Measurements from ENCODE around the gene CRAMP1. TPM values are rescaled to one million over a fixed set of nuclear protein-coding genes. Genes with fewer than 3 reads are reported as not detected.

The CRAMP1 gene
- total and polyA plus RNA-seq, 2 of the 8 experiments (the other 6 are each of a cell fraction or from before 2014, with no cell fraction given), result 19.2 to 23.2 TPM

DNA sequence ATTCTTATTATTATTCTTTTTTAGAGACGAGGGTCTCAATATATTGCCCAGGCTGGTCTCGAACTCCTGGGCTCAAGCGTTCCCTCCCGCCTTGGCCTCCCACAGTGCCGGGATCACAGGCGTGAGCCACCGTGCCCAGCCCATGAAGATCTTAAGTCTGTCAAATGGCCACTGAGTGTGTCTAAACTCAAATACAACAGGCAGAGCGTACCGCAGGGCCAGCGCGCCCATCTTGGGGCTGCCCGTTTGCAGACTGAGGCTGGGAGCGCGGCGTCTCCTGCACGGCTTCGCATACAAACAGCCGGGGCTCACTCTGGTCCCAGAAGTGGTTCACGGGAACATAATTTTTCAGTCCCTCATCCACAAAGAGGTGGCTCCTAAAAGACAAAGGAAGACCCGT lies 48.4 kb upstream of the CRAMP1 start:
- TF ChIP-seq, protein P1, sequence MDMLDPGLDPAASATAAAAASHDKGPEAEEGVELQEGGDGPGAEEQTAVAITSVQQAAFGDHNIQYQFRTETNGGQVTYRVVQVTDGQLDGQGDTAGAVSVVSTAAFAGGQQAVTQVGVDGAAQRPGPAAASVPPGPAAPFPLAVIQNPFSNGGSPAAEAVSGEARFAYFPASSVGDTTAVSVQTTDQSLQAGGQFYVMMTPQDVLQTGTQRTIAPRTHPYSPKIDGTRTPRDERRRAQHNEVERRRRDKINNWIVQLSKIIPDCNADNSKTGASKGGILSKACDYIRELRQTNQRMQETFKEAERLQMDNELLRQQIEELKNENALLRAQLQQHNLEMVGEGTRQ (IDR thresholded peaks at IDR 0.05; ENCODE audit: low read length), result no peak
- TF ChIP-seq, protein P2, sequence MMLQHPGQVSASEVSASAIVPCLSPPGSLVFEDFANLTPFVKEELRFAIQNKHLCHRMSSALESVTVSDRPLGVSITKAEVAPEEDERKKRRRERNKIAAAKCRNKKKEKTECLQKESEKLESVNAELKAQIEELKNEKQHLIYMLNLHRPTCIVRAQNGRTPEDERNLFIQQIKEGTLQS (IDR thresholded peaks at IDR 0.05; ENCODE audit: insufficient read depth, low read depth, low read length), result no peak
- TF ChIP-seq EZH2 (IDR thresholded peaks at IDR 0.05; ENCODE audit: low read depth, low read length, severe bottlenecking) (no peak), BACH1 (IDR thresholded peaks at IDR 0.05; ENCODE audit: low read length) (no peak), NANOG (IDR thresholded peaks at IDR 0.05; ENCODE audit: insufficient read depth, low read depth, low read length, poor library complexity, severe bottlenecking) (no peak), HDAC2 (IDR thresholded peaks at IDR 0.05; ENCODE audit: borderline replicate concordance in 1 of 2, low read depth in 2 of 2, low read length in 2 of 2) (no peak), HDAC6 (IDR thresholded peaks at IDR 0.05; ENCODE audit: low read depth, low read length) (no peak), POLR2AphosphoS5 (IDR thresholded peaks at IDR 0.05; ENCODE audit: low read depth, low read length) (no peak), MAFK (IDR thresholded peaks at IDR 0.05; ENCODE audit: low read depth, low read length) (no peak), EP300 (IDR thresholded peaks at IDR 0.05; ENCODE audit: borderline replicate concordance in 1 of 2, low read depth in 2 of 2, low read length in 2 of 2) (no peak)
- TF ChIP-seq, protein P3, sequence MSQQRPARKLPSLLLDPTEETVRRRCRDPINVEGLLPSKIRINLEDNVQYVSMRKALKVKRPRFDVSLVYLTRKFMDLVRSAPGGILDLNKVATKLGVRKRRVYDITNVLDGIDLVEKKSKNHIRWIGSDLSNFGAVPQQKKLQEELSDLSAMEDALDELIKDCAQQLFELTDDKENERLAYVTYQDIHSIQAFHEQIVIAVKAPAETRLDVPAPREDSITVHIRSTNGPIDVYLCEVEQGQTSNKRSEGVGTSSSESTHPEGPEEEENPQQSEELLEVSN (IDR thresholded peaks at IDR 0.05), result no peak
- Histone ChIP-seq H2BK5ac (ENCODE audit: low read depth, low read length) (no peak overlapping the region), H3K4ac (replicated peaks; ENCODE audit: insufficient read length, low read depth, low read length) (no peak overlapping the region), H2AFZ (ENCODE audit: low read length) (no peak overlapping the region), H3K36me3 (ENCODE audit: control insufficient read depth in 2 of 4, insufficient read depth in 4 of 4, low read length in 3 of 4) (peaks cover 2 to 9% (median 7%) of the 10 kb centered on the region in 4 experiments; a peak in 5 of 8 replicates), H3K27ac (ENCODE audit: low read depth, low read length) (no peak overlapping the region), H3K14ac (ENCODE audit: insufficient read length) (no peak overlapping the region), H2BK15ac (ENCODE audit: low read length) (no peak overlapping the region), H2AK5ac (ENCODE audit: low read depth, low read length) (no peak overlapping the region), H2BK20ac (ENCODE audit: low read length) (no peak overlapping the region), H4K20me1 (replicated peaks in 1 of 2; ENCODE audit: control insufficient read depth in 1 of 2, insufficient read depth in 2 of 2, low read length in 2 of 2) (peaks cover 0 to 2% of the 10 kb centered on the region in 2 experiments), H3K18ac (ENCODE audit: extremely low read depth, low read length) (no peak overlapping the region), H3K4me2 (ENCODE audit: insufficient read depth in 1 of 2, low read depth in 2 of 2, low read length in 2 of 2) (no peak overlapping the region), H3K23ac (ENCODE audit: insufficient read length) (no peak overlapping the region), H4K91ac (replicated peaks; ENCODE audit: insufficient read length, low read length) (no peak overlapping the region), H4K8ac (ENCODE audit: extremely low read depth, insufficient read depth, low read length) (no peak overlapping the region), H3K56ac (replicated peaks; ENCODE audit: insufficient read length, low read depth, low read length) (no peak overlapping the region), H3K9ac (replicated peaks in 1 of 4; ENCODE audit: extremely low read depth in 1 of 4, low read depth in 3 of 4, low read length in 3 of 4) (no peak overlapping the region), H3K79me1 (ENCODE audit: low read depth, low read length) (no peaks in the 10 kb centered on the region; the same call in 1 of the 2 replicates), H3K27me3 (replicated peaks in 1 of 4; ENCODE audit: control insufficient read depth in 3 of 4, extremely low read depth in 1 of 4, insufficient read depth in 3 of 4, low read length in 3 of 4) (no peaks in the 10 kb centered on the region), H3K4me1 (replicated peaks in 1 of 4; ENCODE audit: control insufficient read depth in 3 of 4, insufficient read depth in 4 of 4, low read length in 3 of 4) (no peaks in the 10 kb centered on the region), H4K5ac (ENCODE audit: insufficient read length, low read depth, low read length) (no peak overlapping the region), H3K4me3 (ENCODE audit: extremely low read depth in 1 of 4, insufficient read depth in 2 of 4, low read depth in 3 of 4, low read length in 4 of 4) (no peak overlapping the region), H2BK120ac (replicated peaks; ENCODE audit: low read depth, low read length) (no peak overlapping the region), H2BK12ac (ENCODE audit: low read depth, low read length) (no peak overlapping the region), H3K9me3 (ENCODE audit: insufficient read depth in 2 of 2, low read depth in 1 of 2, low read length in 1 of 2) (no peaks in the 10 kb centered on the region), H3K79me2 (ENCODE audit: control insufficient read depth in 1 of 2, insufficient read depth in 2 of 2, low read length in 2 of 2) (no peaks in the 10 kb centered on the region), H3K23me2 (ENCODE audit: low read depth, low read length) (no peaks in the 10 kb centered on the region)
- WGBS, 2 experiments (ENCODE audit: extremely low coverage in 1 of 2, insufficient coverage in 1 of 2, insufficient read length in 1 of 2, insufficient replicate concordance in 2 of 2, low coverage in 1 of 2, low lambda C conversion rate in 2 of 2, missing lambda C conversion rate in 1 of 2), result 92% methylated on average over 19 of the region's 20 CpGs; no CpG with 5 or more reads in 1 of the 2 experiments
- CTCF ChIA-PET (ENCODE audit: partially characterized antibody), result no interaction called here
- DNase-seq (ENCODE audit: low read depth in 1 of 2, low spot score in 2 of 2) (no peak), FAIRE-seq (no peak)
- POLR2A ChIA-PET (ENCODE audit: partially characterized antibody), result no interaction called here
